H9 (cell line): ENCODE data around the gene TANK. TPM values are rescaled to one million over a fixed set of nuclear protein-coding genes. Genes with fewer than 3 reads are reported as not detected.

Experiments used
- DNase-seq: peaks from one replicate; pipeline ENCODE4 v3.0.0-alpha.2; 2017
- H2AFZ ChIP-seq: one replicate; pipeline ENCODE4 v1.6.1; 2013; ENCODE audit warnings: mild to moderate bottlenecking, low read length, control low read depth, moderate library complexity
- H2AK5ac ChIP-seq: 2 replicates; pipeline ENCODE4 v1.6.1; 2013; ENCODE audit warnings: low read length, control low read depth, mixed read lengths; ENCODE audit not compliant: insufficient read length
- H2BK120ac ChIP-seq: one replicate; pipeline ENCODE4 v1.6.1; 2013; ENCODE audit warnings: low read depth, mild to moderate bottlenecking, low read length, control low read depth, inconsistent platforms; ENCODE audit not compliant: poor library complexity, severe bottlenecking
- H2BK12ac ChIP-seq: 2 replicates; pipeline ENCODE4 v1.6.1; 2013; ENCODE audit warnings: low read length, control low read depth, mixed read lengths, low read depth; ENCODE audit not compliant: insufficient read length
- H2BK15ac ChIP-seq: 2 replicates; pipeline ENCODE4 v1.6.1; 2013; ENCODE audit warnings: low read depth, low read length, control low read depth
- H2BK20ac ChIP-seq: one replicate; pipeline ENCODE4 v1.6.1; 2013; ENCODE audit warnings: low read depth, mild to moderate bottlenecking, low read length, control low read depth, inconsistent platforms; ENCODE audit not compliant: poor library complexity, severe bottlenecking
- H2BK5ac ChIP-seq: 2 replicates; pipeline ENCODE4 v1.6.1; 2013; ENCODE audit warnings: low read length, control low read depth, mixed read lengths; ENCODE audit not compliant: insufficient read length
- H3K14ac ChIP-seq: 2 replicates; pipeline ENCODE4 v1.6.1; 2013; ENCODE audit warnings: low read length, control low read depth; ENCODE audit not compliant: insufficient read depth
- H3K18ac ChIP-seq: 2 replicates; pipeline ENCODE4 v1.6.1; 2013; ENCODE audit warnings: low read depth, mild to moderate bottlenecking, mixed read lengths, low read length, control low read depth; ENCODE audit not compliant: insufficient read length
- H3K23ac ChIP-seq: 2 replicates; pipeline ENCODE4 v1.6.1; 2013; ENCODE audit warnings: low read length, control low read depth, mixed read lengths, low read depth; ENCODE audit not compliant: insufficient read length
- H3K23me2 ChIP-seq: 2 replicates; pipeline ENCODE4 v1.6.1; 2013; ENCODE audit warnings: low read depth, mild to moderate bottlenecking, mixed read lengths, low read length, control low read depth; ENCODE audit not compliant: insufficient read length, poor library complexity, severe bottlenecking
- H3K27ac ChIP-seq: 2 replicates; pipeline ENCODE4 v1.5.1; 2013; ENCODE audit warnings: low read length, control low read depth, mixed read lengths, low read depth; ENCODE audit not compliant: insufficient read length
- H3K27me3 ChIP-seq: 2 replicates; pipeline ENCODE4 v1.6.1; 2013; ENCODE audit warnings: low read length, control low read depth, inconsistent platforms; ENCODE audit not compliant: insufficient read depth
- H3K4ac ChIP-seq: 2 replicates; pipeline ENCODE4 v1.6.1; 2013; ENCODE audit warnings: low read depth, mild to moderate bottlenecking, control low read depth, inconsistent platforms, low read length, moderate library complexity
- H3K4me1 ChIP-seq: 2 replicates; pipeline ENCODE4 v1.6.1; 2013; ENCODE audit warnings: low read length, control low read depth, inconsistent platforms; ENCODE audit not compliant: insufficient read depth
- H3K4me2 ChIP-seq: 2 replicates; pipeline ENCODE4 v1.6.1; 2013; ENCODE audit warnings: low read length, control low read depth, mixed read lengths; ENCODE audit not compliant: insufficient read length, insufficient read depth
- H3K56ac ChIP-seq: 2 replicates; pipeline ENCODE4 v1.6.1; 2013; ENCODE audit warnings: low read depth, mild to moderate bottlenecking, mixed read lengths, low read length, control low read depth; ENCODE audit not compliant: insufficient read length
- H3K79me1 ChIP-seq: 2 replicates; pipeline ENCODE4 v1.6.1; 2013; ENCODE audit warnings: low read depth, mild to moderate bottlenecking, moderate library complexity, low read length, control low read depth, inconsistent platforms; ENCODE audit not compliant: insufficient read depth, poor library complexity, severe bottlenecking
- H3K79me2 ChIP-seq: 2 replicates; pipeline ENCODE4 v1.6.1; 2013; ENCODE audit warnings: low read length, control low read depth, inconsistent platforms; ENCODE audit not compliant: insufficient read depth
- H3K9ac ChIP-seq: 2 replicates; pipeline ENCODE4 v1.6.1; 2013; ENCODE audit warnings: low read length, control low read depth, mixed read lengths; ENCODE audit not compliant: insufficient read length; ENCODE audit errors: extremely low read depth
- H3K9me3 ChIP-seq: one replicate; pipeline ENCODE4 v1.6.1; 2013; ENCODE audit warnings: low read depth, low read length, inconsistent platforms; ENCODE audit not compliant: control insufficient read depth
- H3T11ph ChIP-seq: one replicate; pipeline ENCODE4 v1.6.1; 2013; ENCODE audit warnings: mild to moderate bottlenecking, low read length, control low read depth, inconsistent platforms
- H4K20me1 ChIP-seq: one replicate; pipeline ENCODE4 v1.6.1; 2013; ENCODE audit not compliant: control insufficient read depth, insufficient read length, insufficient read depth
- H4K5ac ChIP-seq: 2 replicates; pipeline ENCODE4 v1.6.1; 2013; ENCODE audit warnings: low read depth, mild to moderate bottlenecking, mixed read lengths, low read length, control low read depth; ENCODE audit not compliant: insufficient read length
- H4K8ac ChIP-seq: replicated peaks from 2 replicates; pipeline ENCODE4 v1.6.1; 2013; ENCODE audit warnings: low read length, control low read depth, mixed read lengths, low read depth; ENCODE audit not compliant: insufficient read length
- H4K91ac ChIP-seq: 2 replicates; pipeline ENCODE4 v1.6.1; 2013; ENCODE audit warnings: low read depth, mild to moderate bottlenecking, moderate library complexity, mixed read lengths, low read length, control low read depth; ENCODE audit not compliant: insufficient read length
- H3K27ac Mint-ChIP-seq, 3 experiments: 2 replicates in 2 of 3; 3 replicates in 1 of 3; pipeline ENCODE4 v1.8.0; 2020 to 2021; ENCODE audit warnings: mixed read lengths in 3 of 3, mild to moderate bottlenecking in 1 of 3, moderate library complexity in 1 of 3
- H3K27me3 Mint-ChIP-seq: 2 replicates; pipeline ENCODE4 v1.8.0; 2021; ENCODE audit warnings: low read depth, mild to moderate bottlenecking, moderate library complexity, mixed read lengths
- H3K36me3 Mint-ChIP-seq, 3 experiments: 2 replicates in 2 of 3; 3 replicates in 1 of 3; pipeline ENCODE4 v1.8.0; 2020 to 2021; ENCODE audit warnings: low read depth in 3 of 3, mixed read lengths in 3 of 3; ENCODE audit not compliant: insufficient read depth in 1 of 3
- H3K4me1 Mint-ChIP-seq, 2 experiments: 2 replicates each; pipeline ENCODE4 v1.8.0; 2020; ENCODE audit warnings: mixed read lengths in 2 of 2
- H3K4me3 Mint-ChIP-seq, 2 experiments: 2 replicates in 1 of 2; 3 replicates in 1 of 2; pipeline ENCODE4 v1.8.0; 2020 to 2021; ENCODE audit warnings: mild to moderate bottlenecking in 2 of 2, mixed read lengths in 2 of 2, moderate library complexity in 1 of 2
- H3K9me3 Mint-ChIP-seq, 2 experiments: 2 replicates in 1 of 2; 3 replicates in 1 of 2; pipeline ENCODE4 v1.8.0; 2020; ENCODE audit warnings: mild to moderate bottlenecking in 2 of 2, mixed read lengths in 2 of 2, moderate library complexity in 1 of 2
- WGBS: extraction: QIAGEN DNeasy Blood & Tissue Kit; methylation state at CpG from one replicate; pipeline ENCODE4 v1.1.7; 2013; ENCODE audit warnings: missing lambda C conversion rate, low lambda C conversion rate, mixed read lengths; ENCODE audit not compliant: insufficient read length; ENCODE audit errors: extremely low coverage; 5-methylcytosine and 5-hydroxymethylcytosine counted together
- total RNA-seq: library from RNA; stranded (reverse); gene quantifications from 2 replicates; pipeline ENCODE4 v1.2.1, GENCODE V29; 2021
- TF ChIP-seq, protein P1 (sequence below): fragments of 200-600 bp; sonication (generic); conservative IDR thresholded peaks from 3 replicates; pipeline ENCODE4 v1.8.0; 2021; ENCODE audit warnings: antibody characterized with exemption, mild to moderate bottlenecking

Gene TANK
- total RNA-seq, 1 experiment from 2014 or later, result 23.9 TPM

DNA sequence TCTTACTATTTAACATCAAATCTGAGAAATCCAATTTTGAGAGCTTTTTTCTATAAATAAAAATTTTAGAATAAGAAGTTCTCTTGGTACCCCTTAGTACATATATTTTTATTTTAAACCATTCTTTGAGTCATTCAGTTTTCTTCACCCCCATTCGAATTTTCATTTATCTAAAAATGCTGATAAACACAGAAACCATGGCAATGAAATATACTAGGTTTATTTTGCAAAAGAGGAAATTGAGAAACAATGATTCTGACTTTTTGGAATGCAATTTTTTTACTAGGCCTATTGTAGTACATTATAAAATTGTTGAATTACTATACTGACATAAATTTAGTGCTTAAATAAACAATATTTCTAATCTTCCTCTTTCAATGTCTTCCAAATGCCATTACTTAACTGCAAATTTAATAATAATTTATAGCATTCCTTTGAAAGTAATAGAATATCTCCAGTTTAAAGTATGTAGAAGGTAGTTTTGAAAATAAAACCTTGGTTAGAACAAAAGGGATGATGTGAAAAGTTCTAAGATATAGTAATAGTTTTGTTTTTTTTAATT lies 46.3 kb downstream of the TANK start:
- Histone ChIP-seq H3K9me3 (no peaks in the 10 kb centered on the region), H3K79me1 (no peaks in the 10 kb centered on the region), H3K27ac (no peak overlapping the region), H4K91ac (no peak overlapping the region), H3K4ac (no peak overlapping the region), H4K20me1 (no peaks in the 10 kb centered on the region), H2BK120ac (no peak overlapping the region), H3T11ph (no peak overlapping the region), H3K23ac (no peak overlapping the region), H2BK15ac (no peak overlapping the region), H3K27me3 (no peaks in the 10 kb centered on the region), H2AFZ (no peak overlapping the region), H3K23me2 (no peaks in the 10 kb centered on the region), H3K9ac (no peak overlapping the region), H2BK12ac (no peak overlapping the region), H3K79me2 (no peaks in the 10 kb centered on the region), H3K4me2 (no peak overlapping the region), H2BK20ac (no peak overlapping the region), H4K5ac (no peak overlapping the region), H2AK5ac (no peak overlapping the region), H3K14ac (no peak overlapping the region), H3K4me1 (no peaks in the 10 kb centered on the region), H3K56ac (no peak overlapping the region), H4K8ac (no peak overlapping the region), H3K18ac (no peak overlapping the region), H2BK5ac (no peak overlapping the region)
- TF ChIP-seq, protein P1, sequence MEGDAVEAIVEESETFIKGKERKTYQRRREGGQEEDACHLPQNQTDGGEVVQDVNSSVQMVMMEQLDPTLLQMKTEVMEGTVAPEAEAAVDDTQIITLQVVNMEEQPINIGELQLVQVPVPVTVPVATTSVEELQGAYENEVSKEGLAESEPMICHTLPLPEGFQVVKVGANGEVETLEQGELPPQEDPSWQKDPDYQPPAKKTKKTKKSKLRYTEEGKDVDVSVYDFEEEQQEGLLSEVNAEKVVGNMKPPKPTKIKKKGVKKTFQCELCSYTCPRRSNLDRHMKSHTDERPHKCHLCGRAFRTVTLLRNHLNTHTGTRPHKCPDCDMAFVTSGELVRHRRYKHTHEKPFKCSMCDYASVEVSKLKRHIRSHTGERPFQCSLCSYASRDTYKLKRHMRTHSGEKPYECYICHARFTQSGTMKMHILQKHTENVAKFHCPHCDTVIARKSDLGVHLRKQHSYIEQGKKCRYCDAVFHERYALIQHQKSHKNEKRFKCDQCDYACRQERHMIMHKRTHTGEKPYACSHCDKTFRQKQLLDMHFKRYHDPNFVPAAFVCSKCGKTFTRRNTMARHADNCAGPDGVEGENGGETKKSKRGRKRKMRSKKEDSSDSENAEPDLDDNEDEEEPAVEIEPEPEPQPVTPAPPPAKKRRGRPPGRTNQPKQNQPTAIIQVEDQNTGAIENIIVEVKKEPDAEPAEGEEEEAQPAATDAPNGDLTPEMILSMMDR, result no peak
- H3K4me1 Mint-ChIP-seq, result peaks cover 4 to 6% of the 10 kb centered on the region in 2 experiments
- H3K9me3 Mint-ChIP-seq, result no peaks in the 10 kb centered on the region
- H3K27me3 Mint-ChIP-seq, result no peaks in the 10 kb centered on the region
- no CpG with 5 or more reads among the region's 1 CpG for whole genome bisulfite sequencing
- no peak for DNase-seq
- H3K36me3 Mint-ChIP-seq, result peaks cover 0 to 7% (median 0%) of the 10 kb centered on the region in 3 experiments; a peak in 2 of 7 replicates
- no peak overlapping the region for H3K4me3 Mint-ChIP-seq
- H3K27ac Mint-ChIP-seq, result no peak overlapping the region
